Putamen (tissue), 1 donor: ENCODE results near the gene UBP1.
"Not testable (repeated sequence)": the region's sequence is repeated elsewhere in the genome, so short reads cannot be mapped to it uniquely, and the experiment has no call there.

Experiments used
- DNase-seq: peaks from one replicate; pipeline ENCODE4 v3.0.0-alpha.2; 2016; ENCODE audit warnings: low spot score

Gene UBP1

GRCh38 chr3:33437556-33438283, 2.5 kb downstream of the UBP1 start:
- no peak for DNase-seq

DNA sequence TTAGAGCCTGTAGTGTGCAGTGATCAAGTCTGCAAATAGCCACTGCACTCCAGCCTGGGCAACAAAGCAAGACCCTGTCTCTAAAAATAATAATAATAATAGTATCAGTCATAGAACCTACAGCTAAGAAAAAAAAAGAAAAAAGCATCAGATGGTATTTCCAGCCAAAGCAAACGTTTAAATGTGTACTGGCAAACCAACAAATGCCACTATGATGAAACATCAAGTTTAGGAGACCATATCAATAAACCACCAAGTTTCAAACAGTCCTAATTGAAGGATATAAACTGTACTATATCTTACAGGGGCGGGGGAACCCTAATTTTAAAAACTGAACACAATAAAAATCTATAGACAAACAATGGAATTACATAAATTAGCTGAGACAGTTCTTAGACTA, 6.4 kb downstream of the UBP1 start:
- DNase-seq = no peak

- DNase-seq = no peak
Measured at GRCh38 chr3:33430571-33430970, 9.6 kb downstream of the UBP1 start.

GRCh38 chr3:33430061-33430460, 10.1 kb downstream of the UBP1 start:
- no peak for DNase-seq

- DNase-seq = not testable (repeated sequence)
Measured at GRCh38 chr3:33429306-33429705, 10.9 kb downstream of the UBP1 start.

DNA sequence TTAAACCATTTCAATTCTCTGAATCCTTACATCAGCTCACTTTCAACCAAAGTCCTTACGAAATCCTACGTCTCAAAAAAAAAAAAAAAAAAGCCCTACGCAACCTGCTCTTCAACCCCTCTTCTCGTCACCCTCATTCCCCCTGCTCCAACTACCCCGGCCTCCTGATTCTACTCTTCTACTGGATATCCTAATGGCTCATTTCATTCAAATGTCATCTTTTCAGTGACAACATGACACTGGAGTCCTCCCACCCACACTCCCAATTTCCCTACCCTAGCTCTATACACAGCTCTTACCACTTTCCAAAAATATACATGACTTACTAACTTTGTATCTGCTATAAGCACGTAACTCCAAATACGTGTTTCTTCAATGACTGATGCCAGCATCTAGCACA, 11.5 kb downstream of the UBP1 start:
- DNase-seq = peak; percentile 43

DNA sequence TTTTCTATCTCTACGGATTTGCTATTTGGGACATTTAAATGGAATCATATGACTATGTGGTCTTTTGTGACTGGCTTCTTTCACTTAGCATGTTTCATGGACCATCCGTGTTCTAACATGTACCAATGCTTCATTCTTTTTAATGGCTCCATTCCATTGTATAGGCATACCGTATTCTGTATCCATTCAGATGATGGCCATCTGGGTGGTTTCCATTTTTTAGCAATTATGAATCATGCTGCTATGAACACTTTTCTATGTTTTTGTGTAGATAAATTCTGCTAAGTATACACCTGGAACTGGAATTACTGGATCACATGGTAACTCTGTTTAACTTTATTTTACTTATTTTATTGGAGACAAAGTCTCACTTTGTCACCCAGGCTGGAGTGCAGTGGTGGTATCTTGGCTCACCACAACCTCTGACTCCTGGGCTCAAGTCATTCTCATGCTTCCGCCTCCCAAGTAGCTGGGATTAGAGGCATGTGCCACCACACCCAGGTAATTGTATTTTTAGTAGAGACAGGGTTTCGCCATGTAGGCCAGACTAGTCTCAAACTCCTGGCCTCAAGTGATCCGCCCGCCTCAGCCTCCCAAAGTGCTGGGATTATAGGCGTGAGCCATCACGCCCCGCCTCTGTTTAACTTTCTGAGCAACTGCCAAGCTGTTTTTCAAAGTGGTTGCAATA, 13.4 kb downstream of the UBP1 start:
- no peak for DNase-seq

- no peak for DNase-seq
Measured at GRCh38 chr3:33426068-33426467, 14.1 kb downstream of the UBP1 start.

- no peak for DNase-seq
Measured at GRCh38 chr3:33425453-33425852, 14.8 kb downstream of the UBP1 start.

- DNase-seq = no peak
Measured at GRCh38 chr3:33424606-33425452, 15.4 kb downstream of the UBP1 start.

GRCh38 chr3:33420966-33421365, 19.2 kb downstream of the UBP1 start:
- no peak for DNase-seq

DNA sequence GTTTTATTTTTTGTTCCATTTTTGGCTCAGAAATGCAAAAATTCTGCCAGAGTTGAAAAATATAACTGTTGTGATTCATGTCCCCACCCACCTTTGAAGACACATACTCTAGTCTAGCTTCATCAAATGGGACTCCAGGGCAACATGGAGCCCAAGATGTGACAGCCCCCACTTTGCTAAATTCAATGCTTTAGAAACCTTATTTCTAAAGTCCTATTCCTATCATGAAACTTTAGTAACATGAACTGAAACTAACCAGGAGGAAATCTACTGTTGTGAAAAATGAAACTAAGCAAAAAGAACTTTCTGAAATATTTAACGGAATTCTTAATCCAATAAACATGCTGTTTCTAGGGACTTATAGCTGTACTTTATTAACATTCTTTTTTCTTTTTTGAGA, 20.3 kb downstream of the UBP1 start:
- DNase-seq = no peak

GRCh38 chr3:33417066-33417673, 23.0 kb downstream of the UBP1 start:
- no peak for DNase-seq

GRCh38 chr3:33410816-33411215, 29.4 kb downstream of the UBP1 start:
- peak; percentile 20 for DNase-seq

DNA sequence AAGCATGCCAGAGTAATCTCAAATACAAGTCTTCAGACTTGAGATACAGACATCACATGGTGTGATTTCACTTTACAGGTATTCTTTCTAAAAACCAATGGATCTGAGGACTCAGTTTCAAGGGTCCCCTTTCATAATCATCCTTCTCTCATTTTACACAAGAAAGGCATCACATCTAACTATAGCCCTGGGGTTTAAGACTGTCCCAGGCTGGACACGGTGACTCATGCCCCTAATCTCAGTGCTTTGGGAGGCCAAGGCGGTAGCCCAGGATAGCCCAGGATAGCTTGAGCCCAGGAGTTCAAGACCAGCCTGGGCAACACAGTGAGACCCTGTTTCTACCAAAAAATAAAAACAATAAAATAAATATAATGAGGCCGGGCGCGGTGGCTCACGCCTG, 36.4 kb downstream of the UBP1 start:
- DNase-seq = no peak

DNA sequence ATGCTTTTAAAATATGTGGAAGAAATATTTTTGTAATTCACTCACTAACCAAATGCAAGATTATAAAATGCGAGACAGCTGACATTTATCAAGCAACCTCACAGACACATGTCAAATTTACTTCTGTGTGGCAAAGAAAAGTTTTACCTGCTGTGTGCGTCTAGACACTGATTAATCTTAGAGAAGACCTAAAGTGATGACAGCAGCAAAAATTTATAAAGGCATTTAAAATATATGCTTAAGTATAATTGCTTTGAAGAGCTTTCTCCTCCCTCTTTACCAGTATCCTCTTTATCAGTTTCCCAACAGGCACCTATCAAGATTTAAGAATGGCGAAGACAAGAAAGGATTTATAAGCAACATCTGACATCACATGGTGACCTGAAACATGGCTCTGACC, 37.3 kb downstream of the UBP1 start:
- DNase-seq = no peak

GRCh38 chr3:33401781-33402180, 38.4 kb downstream of the UBP1 start:
- DNase-seq = no peak

DNA sequence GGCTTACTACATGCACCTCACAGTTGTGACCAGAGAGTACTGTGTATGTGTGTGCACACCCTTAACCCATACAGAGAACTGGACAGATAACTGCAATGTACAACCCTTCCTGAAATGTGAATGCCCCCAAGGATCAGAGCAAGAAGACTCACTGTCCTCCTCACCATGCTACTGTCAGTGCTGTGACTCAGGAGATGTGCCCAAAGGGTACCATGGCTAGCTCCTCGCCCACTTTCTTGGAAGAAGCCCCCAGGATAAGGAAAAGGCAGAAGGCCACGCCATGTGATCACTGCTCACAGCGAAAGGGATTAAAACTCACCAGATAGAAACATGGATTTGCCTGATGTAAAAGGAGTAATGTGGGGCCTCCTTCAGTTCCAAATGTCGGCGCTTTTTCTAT, 41.8 kb downstream of the UBP1 start:
- no peak for DNase-seq

DNA sequence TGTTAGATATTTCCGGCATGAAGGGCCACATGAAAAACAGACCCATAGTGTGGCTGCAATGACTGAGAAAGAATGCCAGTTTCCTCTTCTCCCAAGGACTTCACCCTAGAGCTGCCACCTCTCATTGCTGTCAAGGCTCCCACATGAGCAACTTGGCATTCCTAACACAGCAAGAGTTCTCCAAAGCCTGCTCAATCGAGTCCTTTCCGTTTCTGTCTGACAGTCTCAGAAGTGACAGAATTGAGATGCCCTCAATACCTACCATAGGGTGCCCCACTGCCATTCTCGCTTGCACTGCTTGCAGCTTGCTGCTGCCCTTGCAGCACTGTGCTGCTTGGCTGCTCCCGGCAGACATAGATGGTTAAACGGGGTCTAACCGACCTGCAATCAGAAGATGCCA, 44.3 kb downstream of the UBP1 start:
- no peak for DNase-seq

DNA sequence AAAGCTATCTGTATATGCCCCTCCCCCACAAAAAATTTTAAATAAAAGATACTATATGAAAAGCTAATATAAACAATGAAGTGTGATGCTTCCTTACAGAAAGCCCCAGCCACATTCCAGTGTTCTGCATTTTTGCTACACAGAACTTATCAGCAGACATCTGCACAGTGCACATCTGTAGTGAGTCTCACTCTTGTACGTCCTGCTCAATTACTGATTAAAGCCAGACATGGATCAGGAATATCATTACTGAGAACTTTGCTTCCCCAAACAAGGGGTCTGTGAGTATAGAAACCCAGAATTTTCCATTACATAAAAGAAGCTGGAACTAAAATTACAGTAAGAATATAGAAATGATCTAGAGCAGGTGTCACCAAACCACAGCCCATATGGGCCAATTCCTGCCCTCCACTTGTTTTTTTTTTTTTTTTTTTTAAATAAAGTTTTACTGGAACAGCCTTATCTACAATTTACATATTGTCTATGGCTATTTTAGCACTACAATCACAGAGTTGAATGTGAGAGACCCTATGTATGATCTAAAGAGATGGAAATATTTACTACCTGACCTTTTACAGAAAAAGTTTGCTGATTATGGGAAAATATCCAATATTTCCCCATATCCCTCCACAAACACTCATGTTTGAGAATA, 45.7 kb downstream of the UBP1 start:
- no peak for DNase-seq

- DNase-seq = no peak
Measured at GRCh38 chr3:33392703-33393125, 47.5 kb downstream of the UBP1 start.

- DNase-seq = no peak
Measured at GRCh38 chr3:33392144-33392543, 48.1 kb downstream of the UBP1 start.
